Hepatocyte (in vitro differentiated cells): ENCODE results near the gene F11R. TPM values are rescaled to one million over a fixed set of nuclear protein-coding genes. Genes with fewer than 3 reads are reported as not detected.

Experiments
- DNase-seq: peaks from one replicate; pipeline ENCODE4 v3.0.0-alpha.2; 2016; ENCODE audit warnings: low spot score
- H2AFZ ChIP-seq: fragments of 200-600 bp; sonication (generic); 2 replicates; pipeline ENCODE4 v1.6.0; 2016; ENCODE audit warnings: antibody characterized with exemption, mild to moderate bottlenecking
- H3K27ac ChIP-seq: fragments of 200-600 bp; sonication (generic); 2 replicates; pipeline ENCODE4 v1.5.1; 2016; ENCODE audit warnings: mild to moderate bottlenecking
- H3K27me3 ChIP-seq: fragments of 200-600 bp; sonication (generic); 2 replicates; pipeline ENCODE4 v1.6.1; 2016
- H3K36me3 ChIP-seq: fragments of 200-600 bp; sonication (generic); replicated peaks from 2 replicates; pipeline ENCODE4 v1.5.1; 2016; ENCODE audit warnings: low read depth; ENCODE audit not compliant: insufficient read depth
- H3K4me1 ChIP-seq: fragments of 200-600 bp; sonication (generic); 2 replicates; pipeline ENCODE4 v1.5.1; 2016; ENCODE audit warnings: mild to moderate bottlenecking, moderate library complexity; ENCODE audit not compliant: insufficient read depth
- H3K4me2 ChIP-seq: fragments of 200-600 bp; sonication (generic); 2 replicates; pipeline ENCODE4 v1.6.0; 2016
- H3K4me3 ChIP-seq: fragments of 200-600 bp; sonication (generic); 2 replicates; pipeline ENCODE4 v1.5.1; 2016; ENCODE audit warnings: mild to moderate bottlenecking
- H3K79me2 ChIP-seq: fragments of 200-600 bp; sonication (generic); 2 replicates; pipeline ENCODE4 v1.6.0; 2017; ENCODE audit warnings: mild to moderate bottlenecking
- H3K9me2 ChIP-seq: fragments of 200-600 bp; sonication (generic); replicated peaks from 2 replicates; pipeline ENCODE4 v1.6.0; 2017; ENCODE audit warnings: mild to moderate bottlenecking; ENCODE audit not compliant: insufficient read depth
- H3K9me3 ChIP-seq: fragments of 200-600 bp; sonication (generic); 2 replicates; pipeline ENCODE4 v1.5.1; 2016; ENCODE audit warnings: low read depth, mild to moderate bottlenecking
- H4K20me1 ChIP-seq: fragments of 200-600 bp; sonication (generic); 2 replicates; pipeline ENCODE4 v1.6.0; 2016; ENCODE audit warnings: mild to moderate bottlenecking; ENCODE audit not compliant: insufficient read depth, poor library complexity, severe bottlenecking
- CTCF ChIP-seq: fragments of 200-600 bp; sonication (generic); IDR thresholded peaks from 2 replicates; pipeline ENCODE4 v1.5.1; 2016; ENCODE audit warnings: antibody characterized with exemption, mild to moderate bottlenecking; ENCODE audit not compliant: poor library complexity
- EZH2 ChIP-seq: fragments of 200-600 bp; sonication (generic); IDR thresholded peaks from 2 replicates; pipeline ENCODE4 v1.6.1; 2016; ENCODE audit warnings: antibody characterized with exemption, mild to moderate bottlenecking, borderline replicate concordance
- EZH2phosphoT487 ChIP-seq: fragments of 200-600 bp; sonication (generic); IDR thresholded peaks from one replicate; pipeline ENCODE4 v1.6.1; 2018; ENCODE audit warnings: antibody characterized with exemption, mild to moderate bottlenecking, low read depth, moderate library complexity; ENCODE audit not compliant: unreplicated experiment, severe bottlenecking
- WGBS: methylation state at CpG from one replicate; pipeline ENCODE4 v1.1.6; 2016; ENCODE audit warnings: low lambda C conversion rate; ENCODE audit errors: missing lambda C conversion rate; 5-methylcytosine and 5-hydroxymethylcytosine counted together
- polyA plus RNA-seq: library from polyadenylated mRNA; unstranded; fragments of >200 nt; fragmentation: Nextera tagmentation; extraction: Ambion mirVana; gene quantifications from 2 replicates; pipeline ENCODE4 v1.2.1, GENCODE V29; 2016
- total RNA-seq: library from RNA; depleted of rRNA; stranded (reverse); fragments of >200 nt; gene quantifications from 2 replicates; pipeline ENCODE4 v1.2.3, GENCODE V29; 2014

The F11R gene
- total and polyA plus RNA-seq, 2 experiments from 2014 or later, result 148 to 180 TPM

- Histone ChIP-seq H2AFZ (no peak overlapping the region), H3K79me2 (peaks cover 94% of the 10 kb centered on the region), H3K9me3 (no peaks in the 10 kb centered on the region), H3K36me3 (no peaks in the 10 kb centered on the region), H3K4me2 (no peak overlapping the region), H4K20me1 (peaks cover 51% of the 10 kb centered on the region), H3K4me3 (no peak overlapping the region), H3K27me3 (no peaks in the 10 kb centered on the region), H3K9me2 (no peaks in the 10 kb centered on the region), H3K4me1 (peaks cover 19% of the 10 kb centered on the region), H3K27ac (no peak overlapping the region)
- WGBS, result 86% methylated on average over 8 of the region's 8 CpGs
- no peak for DNase-seq
- TF ChIP-seq EZH2, result no peak
- TF ChIP-seq EZH2phosphoT487, result no peak
- TF ChIP-seq CTCF, result no peak
Measured at GRCh38 chr1:161006563-161006962, 14.4 kb downstream of the F11R start.

- Histone ChIP-seq H3K4me3 (no peak overlapping the region), H3K36me3 (no peaks in the 10 kb centered on the region), H3K27me3 (no peaks in the 10 kb centered on the region), H3K9me2 (no peaks in the 10 kb centered on the region), H3K27ac (no peak overlapping the region), H3K4me1 (peaks cover 15% of the 10 kb centered on the region), H3K79me2 (peaks cover 58% of the 10 kb centered on the region), H3K4me2 (no peak overlapping the region), H3K9me3 (no peaks in the 10 kb centered on the region), H2AFZ (no peak overlapping the region), H4K20me1 (peaks cover 24% of the 10 kb centered on the region)
- 80% methylated on average over 5 of the region's 5 CpGs for WGBS
- DNase-seq, result no peak
- no peak for TF ChIP-seq EZH2phosphoT487
- TF ChIP-seq EZH2, result no peak
- no peak for TF ChIP-seq CTCF
Measured at GRCh38 chr1:161001525-161001924, 19.4 kb downstream of the F11R start.

- peaks cover 51% of the 10 kb centered on the region for H3K79me2 ChIP-seq
- no peak overlapping the region for H3K27ac ChIP-seq
- WGBS, result 87% methylated on average over 11 of the region's 11 CpGs
Measured at GRCh38 chr1:161000736-161001480, 20.0 kb downstream of the F11R start.

More at GRCh38 chr1:161000736-161001480, 20.0 kb downstream of the F11R start:
- DNase-seq, result no peak
- Histone ChIP-seq H3K27me3 (no peaks in the 10 kb centered on the region), H3K9me2 (no peaks in the 10 kb centered on the region), H4K20me1 (peaks cover 19% of the 10 kb centered on the region), H3K4me3 (no peak overlapping the region), H2AFZ (no peak overlapping the region), H3K4me2 (no peak overlapping the region), H3K9me3 (no peaks in the 10 kb centered on the region), H3K36me3 (no peaks in the 10 kb centered on the region), H3K4me1 (peaks cover 15% of the 10 kb centered on the region)
- TF ChIP-seq CTCF, result no peak
- TF ChIP-seq EZH2phosphoT487, result no peak
- no peak for TF ChIP-seq EZH2
